Natural killer cell (primary cell): ENCODE data around the gene HINT2. TPM values are rescaled to one million over a fixed set of nuclear protein-coding genes. Genes with fewer than 3 reads are reported as not detected.

ENCODE experiments used
- ATAC-seq, 3 donors: fragments of 150-1000 bp in 2 of 3; fragments of 200-7000 bp in 1 of 3; cut with Tn5 transposase; 1 replicate in 1 of 3; 2 replicates in 2 of 3; pipeline ENCODE4 v1.10.0; 2021; ENCODE audit warnings: mild to moderate bottlenecking in 2 of 3, moderate library complexity in 2 of 3
- DNase-seq, 2 donors: peaks; one replicate each; pipeline versions ENCODE4 v3.0.0 to v3.0.0-alpha.2; 2013 to 2021; ENCODE audit warnings: mixed read lengths in 1 of 2
- H3K27ac ChIP-seq: one replicate; pipeline ENCODE4 v1.5.1; 2013; ENCODE audit warnings: mild to moderate bottlenecking, low read length
- H3K27me3 ChIP-seq: one replicate; pipeline ENCODE4 v1.6.1; 2013; ENCODE audit warnings: low read length; ENCODE audit not compliant: control insufficient read depth, insufficient read depth
- H3K36me3 ChIP-seq: one replicate; pipeline ENCODE4 v1.6.1; 2013; ENCODE audit warnings: low read length; ENCODE audit not compliant: control insufficient read depth, insufficient read depth
- H3K4me1 ChIP-seq: one replicate; pipeline ENCODE4 v1.6.1; 2013; ENCODE audit warnings: low read length; ENCODE audit not compliant: control insufficient read depth, insufficient read depth
- H3K4me3 ChIP-seq: one replicate; pipeline ENCODE4 v1.5.1; 2013; ENCODE audit warnings: low read length
- H3K9me3 ChIP-seq: one replicate; pipeline ENCODE4 v1.6.1; 2013; ENCODE audit warnings: low read length; ENCODE audit not compliant: control insufficient read depth, insufficient read depth
- H3K27ac Mint-ChIP-seq, 2 donors: one replicate each; pipeline ENCODE4 v1.8.0; 2022; ENCODE audit warnings: mild to moderate bottlenecking in 2 of 2, mixed read lengths in 2 of 2, moderate library complexity in 1 of 2
- H3K27me3 Mint-ChIP-seq, 2 donors: one replicate each; pipeline ENCODE4 v1.8.0; 2022; ENCODE audit warnings: low read depth in 2 of 2, mixed read lengths in 2 of 2
- H3K36me3 Mint-ChIP-seq: one replicate; pipeline ENCODE4 v1.8.0; 2022; ENCODE audit warnings: mixed read lengths
- H3K4me1 Mint-ChIP-seq, 2 donors: one replicate each; pipeline ENCODE4 v1.8.0; 2022; ENCODE audit warnings: mixed read lengths in 2 of 2
- H3K4me3 Mint-ChIP-seq: one replicate; pipeline ENCODE4 v1.8.0; 2022; ENCODE audit warnings: mild to moderate bottlenecking, moderate library complexity, mixed read lengths
- H3K9me3 Mint-ChIP-seq, 2 donors: one replicate each; pipeline ENCODE4 v1.8.0; 2022; ENCODE audit warnings: mixed read lengths in 2 of 2
- WGBS: methylation state at CpG from one replicate; pipeline ENCODE4 v1.1.7; 2013; ENCODE audit warnings: missing lambda C conversion rate; ENCODE audit not compliant: insufficient coverage; 5-methylcytosine and 5-hydroxymethylcytosine counted together
- intact Hi-C: fragments of 100-400 bp; cut with micrococcal nuclease; formaldehyde crosslinking; loops from one replicate; pipeline ENCODE4 v1.14.2; 2022
- total RNA-seq, 4 donors: library from RNA; stranded (reverse); fragments of 120-200 nt in 1 of 4; gene quantifications; one replicate each; pipeline versions ENCODE4 v1.2.3 to v1.2.4, GENCODE V29; 2013 to 2022
- TF ChIP-seq, protein P1 (sequence below): fragments of 200-600 bp; IDR thresholded peaks from one replicate; pipeline ENCODE4 v1.8.0; 2022; ENCODE audit warnings: antibody characterized with exemption

Gene HINT2
- total RNA-seq, 3 donors from 2014 or later (not counting 1 experiment from before 2014, with no cell fraction given), result 25.8 to 27.5 (median 25.9) TPM

DNA sequence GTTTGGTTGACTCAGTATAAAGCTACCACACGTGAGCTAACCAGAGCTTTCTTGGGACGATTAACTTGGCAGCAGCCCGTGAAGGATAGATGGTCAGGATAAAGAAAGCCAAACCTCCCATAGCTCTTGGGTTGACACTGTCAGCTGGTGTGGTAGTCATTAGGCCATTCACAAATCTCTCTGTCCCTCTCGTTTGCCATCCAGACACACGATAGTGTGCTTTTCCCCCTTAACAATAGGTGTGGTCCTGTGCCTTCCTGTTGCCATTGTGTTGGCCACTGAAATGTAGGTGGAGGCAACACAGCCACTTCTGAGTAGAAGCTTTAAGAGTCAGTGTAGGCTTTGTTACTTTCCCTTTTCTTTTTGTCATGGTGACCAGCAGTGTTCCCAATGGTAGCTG, 43.6 kb upstream of the HINT2 start:
- Histone ChIP-seq H3K27me3 (peaks cover 2% of the 10 kb centered on the region), H3K27ac (no peak overlapping the region), H3K9me3 (no peaks in the 10 kb centered on the region), H3K4me3 (no peak overlapping the region), H3K4me1 (no peaks in the 10 kb centered on the region), H3K36me3 (no peaks in the 10 kb centered on the region)
- TF ChIP-seq, protein P1, sequence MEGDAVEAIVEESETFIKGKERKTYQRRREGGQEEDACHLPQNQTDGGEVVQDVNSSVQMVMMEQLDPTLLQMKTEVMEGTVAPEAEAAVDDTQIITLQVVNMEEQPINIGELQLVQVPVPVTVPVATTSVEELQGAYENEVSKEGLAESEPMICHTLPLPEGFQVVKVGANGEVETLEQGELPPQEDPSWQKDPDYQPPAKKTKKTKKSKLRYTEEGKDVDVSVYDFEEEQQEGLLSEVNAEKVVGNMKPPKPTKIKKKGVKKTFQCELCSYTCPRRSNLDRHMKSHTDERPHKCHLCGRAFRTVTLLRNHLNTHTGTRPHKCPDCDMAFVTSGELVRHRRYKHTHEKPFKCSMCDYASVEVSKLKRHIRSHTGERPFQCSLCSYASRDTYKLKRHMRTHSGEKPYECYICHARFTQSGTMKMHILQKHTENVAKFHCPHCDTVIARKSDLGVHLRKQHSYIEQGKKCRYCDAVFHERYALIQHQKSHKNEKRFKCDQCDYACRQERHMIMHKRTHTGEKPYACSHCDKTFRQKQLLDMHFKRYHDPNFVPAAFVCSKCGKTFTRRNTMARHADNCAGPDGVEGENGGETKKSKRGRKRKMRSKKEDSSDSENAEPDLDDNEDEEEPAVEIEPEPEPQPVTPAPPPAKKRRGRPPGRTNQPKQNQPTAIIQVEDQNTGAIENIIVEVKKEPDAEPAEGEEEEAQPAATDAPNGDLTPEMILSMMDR, result no peak
- Mint-ChIP-seq H3K9me3 (no peaks in the 10 kb centered on the region), H3K27ac (no peak overlapping the region), H3K27me3 (peaks cover 19 to 20% of the 10 kb centered on the region in 2 donors), H3K4me1 (peaks cover 7 to 14% of the 10 kb centered on the region in 2 donors), H3K4me3 (no peak overlapping the region), H3K36me3 (no peaks in the 10 kb centered on the region)
- ATAC-seq (no peak), DNase-seq (no peak)
- intact Hi-C loops, result no loop called here
- 72% methylated on average over 3 of the region's 5 CpGs for WGBS

DNA sequence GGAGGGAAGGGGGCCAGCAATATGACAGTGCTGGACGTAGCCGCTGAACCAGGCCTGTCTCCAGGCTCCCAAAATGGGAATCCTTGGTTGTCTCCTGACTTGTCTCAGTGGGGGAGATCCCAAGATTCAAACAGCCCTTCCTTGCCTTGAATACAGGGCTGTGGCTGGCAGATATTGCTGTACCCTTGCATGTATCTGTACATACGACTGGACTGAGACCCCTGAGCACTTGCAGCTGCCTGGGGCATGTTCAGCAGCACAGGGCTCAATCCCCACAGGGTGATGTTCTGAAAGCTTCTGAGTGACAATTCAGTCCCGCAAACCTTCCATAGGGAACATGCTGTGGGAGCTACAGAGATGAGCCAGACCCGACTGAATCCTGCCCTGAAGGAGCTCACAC, 42.0 kb upstream of the HINT2 start:
- TF ChIP-seq, protein P1, result no peak
- Mint-ChIP-seq H3K36me3 (no peaks in the 10 kb centered on the region), H3K9me3 (no peaks in the 10 kb centered on the region), H3K4me1 (peaks cover 7 to 14% of the 10 kb centered on the region in 2 donors), H3K27me3 (peaks cover 14 to 17% of the 10 kb centered on the region in 2 donors), H3K27ac (no peak overlapping the region), H3K4me3 (no peak overlapping the region)
- H3K27ac ChIP-seq, result no peak overlapping the region
- peaks cover 2% of the 10 kb centered on the region for H3K27me3 ChIP-seq
- 88% methylated on average over 5 of the region's 5 CpGs for WGBS
- intact Hi-C loops, result no loop called here
- H3K9me3 ChIP-seq, result no peaks in the 10 kb centered on the region
- no peak overlapping the region for H3K4me3 ChIP-seq
- no peak for ATAC-seq
- peak in 1 of 2 donors; percentile 0 for DNase-seq
- no peaks in the 10 kb centered on the region for H3K36me3 ChIP-seq
- H3K4me1 ChIP-seq, result no peaks in the 10 kb centered on the region

DNA sequence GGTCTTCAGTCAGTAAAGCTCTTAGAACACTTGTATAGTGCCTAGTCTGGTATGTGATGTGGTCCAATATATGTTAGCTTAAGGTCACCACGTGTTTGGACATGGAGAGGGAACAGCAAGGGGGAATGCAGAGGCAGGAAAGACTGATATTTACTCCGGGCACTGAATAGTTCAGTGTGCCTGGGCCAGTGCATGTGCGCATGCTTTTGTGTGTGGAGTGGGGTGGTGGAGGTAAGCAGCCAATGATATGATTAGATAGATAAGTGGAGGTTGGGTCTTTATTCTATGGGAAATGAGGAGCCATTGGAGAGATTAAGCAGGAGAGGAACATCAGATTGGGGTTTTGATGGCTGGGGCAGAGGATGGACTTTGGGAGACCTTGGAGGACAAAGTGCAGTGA, 41.4 kb upstream of the HINT2 start:
- no peak overlapping the region for H3K27ac ChIP-seq
- Mint-ChIP-seq H3K4me1 (peaks cover 7 to 14% of the 10 kb centered on the region in 2 donors), H3K27ac (no peak overlapping the region), H3K36me3 (no peaks in the 10 kb centered on the region), H3K4me3 (no peak overlapping the region), H3K9me3 (no peaks in the 10 kb centered on the region), H3K27me3 (peaks cover 8 to 10% of the 10 kb centered on the region in 2 donors)
- peaks cover 2% of the 10 kb centered on the region for H3K27me3 ChIP-seq
- intact Hi-C loops, result no loop called here
- no peaks in the 10 kb centered on the region for H3K36me3 ChIP-seq
- no peak for ATAC-seq
- TF ChIP-seq, protein P1, result no peak
- H3K4me1 ChIP-seq, result no peaks in the 10 kb centered on the region
- H3K4me3 ChIP-seq, result no peak overlapping the region
- DNase-seq, result peak in 1 of 2 donors; percentile 10
- WGBS, result 76% methylated on average over 3 of the region's 3 CpGs
- no peaks in the 10 kb centered on the region for H3K9me3 ChIP-seq

DNA sequence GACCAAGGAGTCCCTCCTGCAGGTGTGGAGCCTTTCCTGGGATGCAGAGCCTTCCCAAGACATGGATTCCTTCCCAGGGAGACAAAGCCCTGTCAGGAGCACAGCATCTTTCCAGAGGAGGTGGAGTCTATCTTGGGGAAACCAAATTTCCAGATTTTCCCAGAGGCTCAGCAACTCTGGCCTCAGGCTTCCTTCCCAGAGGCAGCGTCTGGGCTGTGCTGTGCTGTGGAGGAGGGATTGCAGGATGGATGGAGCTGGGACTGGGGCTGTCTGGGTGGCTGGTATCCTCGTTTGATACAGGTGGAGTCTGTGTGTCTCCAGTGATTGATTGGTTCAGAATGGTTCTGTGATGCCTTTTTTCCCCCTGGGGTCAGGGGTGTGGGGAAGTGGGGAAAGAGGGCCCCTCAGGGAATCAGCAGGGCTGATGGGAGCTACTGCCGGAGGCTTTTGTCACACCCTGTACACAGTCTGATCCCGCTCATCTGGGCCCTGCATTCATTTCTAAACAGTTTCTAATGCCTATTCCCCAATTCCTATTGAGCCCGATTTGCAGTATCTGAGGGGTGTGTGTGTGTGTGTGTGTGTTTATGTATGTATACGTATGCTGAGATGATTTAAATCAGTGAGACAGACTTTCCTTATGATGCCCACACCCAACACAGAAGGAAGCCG, 39.4 kb upstream of the HINT2 start:
- WGBS, result 85% methylated on average over 3 of the region's 7 CpGs

More for the DNA sequence above, 39.4 kb upstream of the HINT2 start:
- no peak overlapping the region for H3K27ac Mint-ChIP-seq
- no peaks in the 10 kb centered on the region for H3K36me3 Mint-ChIP-seq
- no peaks in the 10 kb centered on the region for H3K9me3 Mint-ChIP-seq
- Histone ChIP-seq H3K27me3 (peaks cover 2% of the 10 kb centered on the region), H3K36me3 (no peaks in the 10 kb centered on the region), H3K9me3 (no peaks in the 10 kb centered on the region), H3K4me1 (no peaks in the 10 kb centered on the region), H3K27ac (no peak overlapping the region), H3K4me3 (no peak overlapping the region)
- TF ChIP-seq, protein P1, result no peak
- H3K4me3 Mint-ChIP-seq, result no peak overlapping the region
- DNase-seq, result peak in 1 of 2 donors; percentile 4
- H3K27me3 Mint-ChIP-seq, result peaks cover 0 to 6% of the 10 kb centered on the region in 2 donors
- intact Hi-C loops, result no loop called here
- peaks cover 6 to 11% of the 10 kb centered on the region in 2 donors for H3K4me1 Mint-ChIP-seq
- ATAC-seq, result no peak
